GM18858 (cell line): ENCODE data around the gene CPN1.
"Not testable (repeated sequence)": the region's sequence is repeated elsewhere in the genome, so short reads cannot be mapped to it uniquely, and the experiment has no call there.

ENCODE experiments used
- ATAC-seq: cut with Tn5 transposase; IDR thresholded peaks from one replicate; pipeline ENCODE4 v1.9.1; 2021; ENCODE audit not compliant: unreplicated experiment

CPN1 gene

DNA sequence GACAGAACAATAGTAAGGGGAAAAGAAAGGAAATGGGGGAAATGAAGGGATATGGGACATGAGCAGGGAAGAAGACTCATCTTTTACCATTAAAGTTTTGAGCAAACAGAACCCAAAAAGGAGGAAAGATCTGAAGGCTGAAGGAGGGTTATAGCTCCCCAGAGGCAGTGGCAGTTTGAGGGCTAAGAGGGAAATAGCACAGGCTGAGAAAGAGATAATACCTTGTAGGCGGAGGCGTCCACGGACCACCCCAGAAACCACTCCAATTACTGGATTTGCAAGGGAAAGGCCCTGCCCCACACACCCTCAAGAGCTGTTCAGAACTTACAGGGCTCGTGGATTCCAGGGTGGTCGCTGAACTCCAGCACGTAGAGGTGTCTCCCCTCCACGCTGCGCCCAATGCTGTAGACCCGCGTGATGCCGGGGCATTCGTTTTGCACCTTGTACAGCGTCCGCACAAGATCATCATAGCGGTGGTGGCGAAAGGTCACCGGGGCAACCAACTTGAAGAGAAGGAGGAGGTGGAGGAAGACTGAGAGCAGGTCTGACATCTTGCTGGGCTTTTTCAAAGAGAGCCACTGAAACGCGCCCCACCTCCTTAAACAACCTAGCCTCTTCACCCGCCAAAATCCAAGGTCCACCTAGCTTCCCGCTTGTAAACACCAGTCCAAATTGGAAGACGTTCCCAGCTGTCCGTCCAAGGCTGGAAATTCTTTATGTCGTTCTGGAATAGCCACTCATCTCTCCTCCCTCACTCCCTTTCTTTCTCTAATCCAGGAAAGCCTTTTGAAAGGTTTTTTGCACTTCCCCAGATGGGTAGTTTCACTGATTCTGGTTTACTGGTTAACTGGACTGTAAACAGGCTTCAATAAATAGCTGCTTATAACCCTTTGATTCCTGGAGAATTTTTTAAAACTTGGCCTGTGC, at the start of gene CPN1:
Gene CPN1 (minus strand): TSS at position 795 of the 927 bp plus-strand sequence. CDS start 244 bp downstream, at position 551.
- ATAC-seq = no peak

DNA sequence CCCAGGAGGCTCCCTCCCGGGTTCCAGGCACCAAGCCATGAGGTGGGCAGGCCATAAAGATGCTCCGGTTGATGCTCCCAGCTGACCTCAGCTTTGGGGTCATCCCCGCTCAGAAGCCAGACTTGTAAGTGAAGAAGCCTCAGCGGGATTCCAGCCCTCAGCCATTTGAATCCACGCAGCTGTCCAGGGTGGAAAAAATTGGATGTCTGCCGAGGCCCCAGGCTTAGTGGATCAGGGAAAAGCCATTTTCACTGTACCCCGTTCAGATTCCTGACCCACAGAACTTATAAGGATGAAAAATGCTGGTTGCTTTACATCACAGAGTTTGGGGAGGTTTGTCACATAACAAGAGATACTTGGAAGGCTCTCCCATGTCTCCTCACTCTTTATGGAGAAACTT, 49.2 kb upstream of the CPN1 start:
- no peak for ATAC-seq

DNA sequence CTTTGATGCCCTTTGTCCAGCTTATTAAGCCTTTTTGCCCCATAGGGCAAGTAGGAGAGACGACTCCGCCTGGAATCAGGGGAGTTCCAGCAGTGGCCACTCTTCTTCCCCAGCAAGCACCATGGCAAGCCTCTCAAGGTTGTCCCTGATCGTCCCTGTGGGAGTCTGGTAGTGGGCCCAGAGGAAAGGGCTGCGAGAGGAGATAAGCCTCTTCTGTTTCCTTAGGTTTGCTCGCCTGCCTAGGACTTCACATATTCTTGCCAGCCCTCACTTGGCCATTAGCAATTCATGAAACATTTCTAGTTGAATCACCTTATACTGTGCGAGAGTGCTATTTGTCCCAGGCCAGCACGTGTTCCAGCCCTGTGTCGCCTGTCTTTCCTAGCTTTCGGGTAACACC, 47.8 kb upstream of the CPN1 start:
- ATAC-seq = no peak

DNA sequence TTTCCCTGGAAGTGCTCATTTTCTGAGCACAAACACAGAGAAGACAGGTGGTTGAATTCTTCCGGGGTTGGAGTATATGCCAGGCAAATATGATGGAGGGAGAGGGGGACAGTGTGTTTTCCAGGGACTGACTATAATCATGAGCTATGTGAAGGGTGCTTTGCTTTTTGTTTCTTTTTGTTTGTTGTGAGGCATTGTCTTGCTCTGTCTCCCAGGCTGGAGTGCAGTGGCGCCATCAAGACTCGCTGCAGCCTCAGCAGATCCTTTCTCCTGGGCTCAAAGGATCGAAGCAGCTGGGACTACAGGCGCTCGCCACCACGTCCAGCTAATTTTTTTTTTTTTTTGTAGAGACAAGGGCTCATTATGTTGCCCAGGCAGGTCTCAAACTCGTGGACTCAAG, 47.3 kb upstream of the CPN1 start:
- ATAC-seq = no peak

DNA sequence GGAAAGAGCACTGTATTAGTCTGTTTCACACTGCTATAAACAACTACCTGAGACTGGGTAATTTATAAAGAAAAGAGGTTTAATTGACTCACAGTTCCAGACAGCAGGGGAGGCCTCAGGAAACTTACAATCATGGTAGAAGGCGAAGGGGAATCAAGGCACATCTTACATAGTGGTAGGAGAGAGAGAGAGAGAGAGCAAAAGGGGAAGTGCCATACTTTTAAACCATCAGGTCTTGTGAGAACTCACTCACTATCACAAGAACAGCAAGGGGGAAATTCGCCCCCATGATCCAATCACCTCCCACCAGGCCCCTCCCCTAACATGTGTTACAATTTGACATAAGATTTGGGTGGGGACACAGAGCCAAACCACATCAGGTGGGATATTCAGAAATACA, 43.7 kb upstream of the CPN1 start:
- ATAC-seq = not testable (repeated sequence)

DNA sequence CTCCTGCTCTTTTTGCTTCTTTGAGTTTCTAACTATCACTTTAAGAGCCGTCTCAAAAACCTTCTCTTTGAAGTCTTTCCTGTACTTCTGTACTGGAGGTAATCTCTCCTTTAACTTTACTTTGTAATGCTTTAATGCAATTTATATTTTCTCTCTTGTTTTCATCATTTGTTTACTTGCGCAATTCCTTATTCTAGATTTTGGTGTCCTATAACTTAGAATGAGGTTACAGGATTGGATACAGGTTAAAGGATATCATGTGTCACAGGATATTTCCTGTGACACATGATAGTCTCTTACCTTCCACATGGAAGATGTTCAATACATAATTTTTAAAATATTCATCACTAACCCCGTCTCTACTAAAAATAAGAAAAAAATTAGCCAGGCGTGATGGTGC, 42.4 kb upstream of the CPN1 start:
- ATAC-seq = no peak

DNA sequence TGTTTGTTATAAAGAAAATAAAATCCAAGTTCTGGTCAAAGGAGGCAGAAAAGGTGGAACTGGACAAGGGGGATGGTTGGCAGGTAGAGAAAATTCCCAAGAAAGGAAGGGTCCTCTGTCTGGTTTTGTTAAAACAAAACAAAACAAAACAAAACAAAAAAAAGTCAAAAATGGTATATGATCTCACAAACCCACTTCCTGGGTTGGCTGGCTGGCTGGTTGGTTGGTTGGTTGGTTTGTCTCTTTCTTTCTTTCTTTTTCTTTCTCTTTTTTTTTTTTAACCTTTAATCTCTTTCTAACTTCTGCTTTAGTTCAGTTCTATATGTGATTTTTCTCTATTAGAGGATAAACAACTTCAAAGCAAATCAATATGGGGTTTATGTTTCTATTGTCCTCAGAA, 41.1 kb upstream of the CPN1 start:
- ATAC-seq = no peak

DNA sequence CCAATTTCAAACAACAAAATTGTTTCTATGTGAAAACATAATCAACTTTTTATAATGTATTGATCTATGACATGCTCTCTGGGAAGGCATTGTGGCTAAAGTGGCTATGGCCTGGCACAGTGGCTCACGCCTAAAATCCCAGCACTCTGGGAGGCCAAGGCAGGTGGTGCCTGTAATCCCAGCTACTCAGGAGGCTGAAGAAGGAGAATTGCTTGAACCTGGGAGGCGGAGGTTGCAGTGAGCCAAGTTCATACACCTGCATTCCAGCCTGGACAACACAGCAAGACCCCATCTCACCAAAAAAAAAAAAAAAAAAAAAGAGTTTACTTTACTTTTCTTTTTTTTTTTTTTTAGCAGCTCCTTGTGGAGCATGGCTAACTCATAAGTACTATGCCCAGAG, 38.9 kb upstream of the CPN1 start:
- no peak for ATAC-seq

DNA sequence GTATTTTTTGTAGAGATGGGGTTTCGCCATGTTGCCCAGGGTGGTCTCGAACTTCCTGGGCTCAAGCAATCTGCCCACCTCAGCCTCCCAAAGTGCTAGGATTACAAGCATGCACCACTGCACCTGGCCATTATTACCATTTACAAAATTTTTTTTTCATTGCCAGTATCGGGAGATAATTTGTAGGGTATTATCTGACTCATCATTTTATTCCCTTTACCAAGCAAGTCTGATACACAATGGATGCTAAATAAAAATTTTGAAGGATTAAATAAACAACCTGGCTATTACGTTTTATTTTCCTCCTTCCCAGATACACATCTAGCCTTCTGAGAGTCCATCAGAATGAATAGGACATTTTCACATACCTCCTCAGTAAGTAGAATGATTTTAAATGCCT, 38.1 kb upstream of the CPN1 start:
- no peak for ATAC-seq

DNA sequence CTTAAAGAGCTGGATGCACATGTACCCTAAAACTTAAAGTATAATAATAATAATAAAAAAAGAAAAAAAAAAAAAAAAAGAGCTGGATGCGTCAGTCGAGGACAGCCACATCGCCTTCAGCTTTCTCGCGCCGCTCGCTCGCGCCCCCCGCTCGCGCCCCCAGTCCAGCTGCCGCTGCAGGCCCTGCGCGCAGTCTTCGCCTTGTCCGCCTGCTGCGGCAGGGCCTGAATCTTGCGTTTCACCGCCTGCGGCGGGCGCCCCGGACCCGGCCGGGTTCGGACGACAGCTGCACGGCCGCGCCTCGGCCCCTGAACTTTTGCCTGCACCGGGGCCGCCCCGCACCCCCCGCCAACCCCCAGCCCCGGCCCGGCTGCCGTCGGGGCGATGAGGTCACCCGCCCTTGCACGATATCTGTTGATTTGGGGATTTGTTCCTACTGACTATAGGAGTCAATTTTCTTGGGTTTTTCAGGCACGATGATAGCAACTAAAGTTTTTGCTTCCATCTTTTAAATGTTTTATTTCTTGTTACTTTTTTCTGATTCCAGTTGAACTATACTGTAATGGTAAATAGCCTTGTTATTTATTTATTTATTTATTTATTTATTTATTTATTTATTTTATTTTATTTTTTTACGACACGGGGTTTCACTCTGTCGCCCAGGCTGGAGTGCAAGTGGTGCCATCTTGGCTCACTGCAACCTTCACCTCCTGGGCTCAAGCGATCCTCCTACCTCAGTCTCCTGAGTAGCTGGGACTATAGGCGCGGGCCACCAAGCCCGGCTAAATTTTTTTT, 33.5 kb upstream of the CPN1 start:
- ATAC-seq = no peak

DNA sequence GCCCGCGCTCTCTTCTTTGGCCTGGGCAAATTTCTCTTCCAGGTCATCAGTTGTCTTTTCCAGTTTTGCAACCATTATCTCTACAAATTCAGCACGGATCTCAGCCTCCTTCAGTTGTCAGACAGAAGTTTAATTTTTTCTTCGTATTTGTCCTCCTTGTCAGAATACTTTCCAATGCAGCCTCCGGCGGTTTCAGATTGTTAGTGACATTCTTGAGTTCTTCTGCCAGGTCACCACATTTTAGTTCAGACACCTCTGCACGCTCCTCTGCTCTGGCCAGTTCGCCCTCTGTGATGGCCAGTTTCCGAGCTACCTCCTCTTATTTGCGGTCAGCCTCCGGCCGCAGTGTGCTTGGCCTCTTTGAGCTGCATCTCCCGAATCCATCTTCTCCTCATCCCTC, 32.8 kb upstream of the CPN1 start:
- no peak for ATAC-seq

DNA sequence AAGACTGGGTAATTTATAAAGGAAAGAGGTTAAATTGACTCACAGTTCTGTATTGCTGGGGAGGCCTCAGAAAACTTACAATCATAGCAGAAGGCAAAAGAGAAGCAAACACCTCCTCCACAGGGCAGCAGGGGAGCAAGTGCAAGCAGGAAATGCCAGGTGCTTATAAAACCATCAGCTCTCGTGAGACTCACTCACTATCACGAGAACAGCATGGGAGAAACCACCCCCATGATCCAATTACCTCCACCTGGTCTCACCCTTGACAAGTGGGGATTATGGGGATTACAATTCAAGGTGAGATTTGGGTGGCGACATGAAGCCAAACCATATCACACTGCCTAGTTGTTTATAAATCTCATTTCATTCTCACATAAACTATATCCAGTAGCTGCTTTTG, 28.0 kb upstream of the CPN1 start:
- ATAC-seq = no peak

DNA sequence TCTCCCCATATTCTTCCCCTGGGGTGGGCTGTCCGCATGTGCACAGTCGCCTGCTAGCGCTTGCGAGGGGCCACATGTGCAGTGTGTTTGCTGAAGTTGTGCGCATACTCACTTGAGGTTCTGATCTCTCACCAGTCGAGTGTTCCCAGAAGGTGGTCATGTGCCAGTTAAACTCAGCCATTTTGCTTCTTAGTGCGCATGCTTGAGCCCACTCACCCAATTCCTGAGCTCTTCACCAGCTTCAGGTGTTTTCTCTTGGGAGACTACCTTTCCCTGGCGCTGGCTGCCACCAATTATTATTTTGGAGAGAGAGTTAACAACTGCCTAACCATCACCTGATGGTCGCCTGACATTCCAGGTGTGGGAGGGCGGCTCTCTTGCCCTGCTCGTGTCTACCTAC, 25.2 kb upstream of the CPN1 start:
- no peak for ATAC-seq

DNA sequence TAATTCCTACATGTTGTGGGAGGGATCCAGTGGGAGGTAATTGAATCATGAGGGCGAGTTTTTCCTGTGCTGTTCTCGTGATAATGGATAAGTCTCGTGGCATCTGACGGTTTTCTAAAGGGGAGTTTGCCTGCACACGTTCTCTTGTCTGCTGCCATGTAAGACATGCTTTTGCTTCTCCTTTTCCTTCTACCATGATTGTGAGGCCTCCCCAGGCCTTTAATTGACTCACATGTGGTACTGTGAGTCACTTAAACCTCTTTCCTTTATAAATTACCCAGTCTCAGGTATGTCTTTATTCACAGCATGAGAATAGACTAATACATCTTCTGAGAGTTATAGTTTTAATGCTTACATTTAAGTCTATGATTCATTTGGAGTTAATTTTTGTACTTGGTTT, 22.6 kb upstream of the CPN1 start:
- no peak for ATAC-seq

DNA sequence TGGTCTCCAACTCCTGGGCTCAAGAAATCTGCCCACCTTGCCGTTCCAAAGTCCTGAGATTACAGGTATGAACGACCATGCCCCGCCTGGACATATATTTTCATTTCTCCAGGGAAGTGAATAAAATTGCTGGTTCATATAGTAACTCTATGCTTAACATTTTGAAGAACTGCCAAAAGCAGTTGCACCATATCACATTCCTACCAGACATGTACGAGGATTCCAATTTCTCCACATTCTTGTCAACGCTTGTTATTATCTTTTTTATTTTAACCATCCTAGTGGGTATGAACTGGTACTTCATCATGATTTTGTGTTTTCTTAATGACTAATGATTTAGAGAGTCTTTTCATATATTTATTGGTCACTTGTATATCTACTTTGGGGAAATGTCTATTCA, 21.9 kb upstream of the CPN1 start:
- no peak for ATAC-seq

DNA sequence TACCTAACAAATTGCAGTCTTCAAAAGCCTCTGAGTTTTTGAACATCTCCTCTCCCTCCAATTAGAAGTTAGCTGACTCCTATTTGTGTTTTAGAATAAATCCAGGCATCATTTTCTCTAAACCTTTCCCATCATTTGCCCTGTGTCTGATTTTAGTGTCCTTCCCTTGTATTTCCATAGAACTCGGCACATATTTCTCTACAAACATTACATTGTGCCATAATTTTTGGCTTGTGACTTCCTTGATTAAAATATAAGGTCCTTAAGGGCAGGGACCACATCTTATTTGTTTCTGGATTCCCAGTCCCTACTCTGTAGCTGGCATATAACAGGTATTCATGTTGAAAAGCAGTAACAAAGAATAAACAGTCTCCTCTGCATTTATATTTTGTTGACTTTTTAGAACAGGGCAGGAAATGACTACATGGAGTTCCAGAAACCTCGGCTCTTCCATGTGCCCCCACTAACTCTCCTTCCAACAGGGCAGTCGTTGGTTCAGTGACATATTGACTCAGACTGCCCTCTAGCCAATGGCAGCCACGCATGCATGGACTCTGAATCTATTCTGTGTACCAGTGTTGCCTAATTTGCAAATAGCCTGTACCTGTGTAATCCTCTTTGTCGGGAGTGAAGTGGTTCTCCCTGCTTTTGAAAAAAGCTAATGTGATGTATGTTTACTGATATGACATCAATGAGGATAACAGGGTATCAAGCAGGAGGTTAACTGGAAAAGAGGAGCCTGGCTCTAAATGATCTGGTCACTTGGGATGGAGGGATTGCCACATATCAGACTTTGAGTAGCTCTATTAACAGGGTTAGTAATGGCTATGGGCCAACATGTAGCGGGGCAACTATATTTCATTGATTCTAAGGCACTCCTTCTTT, 19.8 kb upstream of the CPN1 start:
- no peak for ATAC-seq

DNA sequence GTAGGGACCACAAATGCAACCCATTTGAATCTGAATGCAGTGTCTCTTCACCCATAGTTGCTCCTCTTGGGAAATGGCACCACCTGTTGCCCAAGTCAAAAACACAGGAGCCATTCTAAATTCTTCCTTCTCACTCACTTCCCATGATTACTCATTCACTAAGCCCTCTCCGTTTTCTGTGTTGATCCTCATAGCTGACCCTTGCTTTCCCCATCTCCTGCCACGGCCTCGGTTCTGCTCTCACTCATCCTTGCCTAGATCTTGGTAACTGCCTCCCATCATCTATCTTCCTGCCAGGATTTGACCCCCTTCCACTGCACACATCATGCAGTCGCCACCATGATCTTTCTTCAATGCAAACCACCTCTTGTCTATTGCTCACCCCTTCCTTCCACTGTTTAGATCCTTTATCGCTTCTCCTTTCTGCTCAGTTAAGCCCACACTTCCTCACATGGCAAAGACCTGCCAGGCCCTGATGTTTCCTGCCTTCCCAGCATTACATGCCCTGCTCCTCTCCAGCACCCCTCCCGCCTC, 19.0 kb upstream of the CPN1 start:
- no peak for ATAC-seq

DNA sequence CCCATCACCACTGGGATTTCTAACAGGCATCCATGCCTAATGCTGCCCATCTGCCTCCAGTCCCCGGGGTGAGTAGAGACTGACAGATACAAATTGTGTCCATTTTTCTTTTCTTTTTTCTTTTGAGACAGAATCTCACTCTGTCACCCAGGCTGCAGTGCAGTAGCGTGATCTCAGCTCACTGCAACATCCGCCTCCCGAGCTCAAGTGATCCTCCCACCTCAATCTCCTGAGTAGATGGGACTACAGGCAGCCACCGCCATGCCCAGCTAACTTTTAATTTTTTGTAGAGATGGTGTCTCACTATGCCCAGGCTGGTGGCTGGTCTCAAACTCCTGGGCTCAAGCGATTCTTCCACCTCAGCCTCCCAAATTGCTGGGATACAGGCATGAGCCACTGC, 7.6 kb upstream of the CPN1 start:
- no peak for ATAC-seq

DNA sequence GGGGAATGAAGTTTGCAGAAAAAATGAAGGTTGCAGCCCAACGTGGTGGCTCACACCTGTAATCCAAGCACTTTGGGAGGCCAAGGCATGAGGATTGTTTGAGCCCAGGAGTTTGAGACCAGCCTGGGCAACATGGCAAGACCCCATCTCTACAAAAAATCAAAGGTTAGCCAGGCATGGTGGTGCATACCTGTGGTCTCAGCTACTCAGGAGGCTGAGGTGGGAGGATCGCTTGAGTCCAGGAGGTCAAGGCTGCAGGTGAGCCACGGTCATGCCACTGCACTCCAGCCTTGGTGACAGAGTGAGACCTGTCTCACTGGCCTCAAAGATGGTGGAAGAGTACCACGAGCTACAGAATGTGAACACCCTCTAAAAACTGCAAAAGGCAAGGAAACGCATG, 5.0 kb upstream of the CPN1 start:
- not testable (repeated sequence) for ATAC-seq

DNA sequence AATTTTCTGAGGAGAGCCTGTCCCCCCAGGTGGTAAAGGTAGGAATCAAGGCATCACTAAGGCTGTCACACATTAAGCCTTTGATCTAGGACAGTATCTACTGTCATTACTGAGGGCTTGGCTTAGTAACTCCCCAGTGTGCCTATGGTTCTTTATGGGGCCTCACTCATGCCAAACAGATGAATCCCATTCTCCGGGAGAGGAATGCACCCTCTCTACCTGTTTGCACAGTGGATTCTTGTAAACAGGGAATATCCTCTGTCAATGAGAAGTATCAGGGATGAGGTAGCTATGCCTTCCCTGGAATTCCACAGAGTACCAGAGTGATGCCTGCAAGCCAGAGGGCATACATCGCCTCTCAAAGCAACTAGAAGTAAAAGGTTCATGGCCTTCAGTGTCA, 3.9 kb upstream of the CPN1 start:
- ATAC-seq = no peak

DNA sequence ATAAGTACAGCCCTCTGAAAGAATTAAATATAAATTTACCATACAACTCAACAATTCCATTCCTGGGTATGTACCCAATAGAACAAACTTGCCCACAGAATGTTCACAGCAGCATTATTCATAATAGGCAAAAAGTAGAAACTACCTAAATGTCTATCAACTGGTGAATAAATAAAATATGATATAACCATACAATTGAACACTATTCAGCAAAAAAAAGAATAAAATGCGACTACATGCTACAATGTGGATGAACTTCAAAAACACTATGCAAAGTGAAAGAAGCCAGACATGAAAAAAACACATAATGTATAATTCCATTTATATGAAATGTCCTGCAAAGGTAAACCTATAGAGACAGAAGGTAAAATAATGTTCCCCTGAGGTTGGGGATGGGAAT, 2.0 kb upstream of the CPN1 start:
- no peak for ATAC-seq
